Hepatocyte (in vitro differentiated cells): ENCODE data around the gene OPN1LW.

Source experiments
- EZH2 ChIP-seq: fragments of 200-600 bp; sonication (generic); IDR thresholded peaks from 2 replicates; pipeline ENCODE4 v1.6.1; 2016; ENCODE audit warnings: antibody characterized with exemption, mild to moderate bottlenecking, borderline replicate concordance
- EZH2phosphoT487 ChIP-seq: fragments of 200-600 bp; sonication (generic); IDR thresholded peaks from one replicate; pipeline ENCODE4 v1.6.1; 2018; ENCODE audit warnings: antibody characterized with exemption, mild to moderate bottlenecking, low read depth, moderate library complexity; ENCODE audit not compliant: unreplicated experiment, severe bottlenecking
- TF ChIP-seq, protein P1 (sequence below): fragments of 200-600 bp; sonication (generic); IDR thresholded peaks from 2 replicates; pipeline ENCODE4 v1.5.1; 2016; ENCODE audit warnings: antibody characterized with exemption, mild to moderate bottlenecking; ENCODE audit not compliant: poor library complexity

DNA sequence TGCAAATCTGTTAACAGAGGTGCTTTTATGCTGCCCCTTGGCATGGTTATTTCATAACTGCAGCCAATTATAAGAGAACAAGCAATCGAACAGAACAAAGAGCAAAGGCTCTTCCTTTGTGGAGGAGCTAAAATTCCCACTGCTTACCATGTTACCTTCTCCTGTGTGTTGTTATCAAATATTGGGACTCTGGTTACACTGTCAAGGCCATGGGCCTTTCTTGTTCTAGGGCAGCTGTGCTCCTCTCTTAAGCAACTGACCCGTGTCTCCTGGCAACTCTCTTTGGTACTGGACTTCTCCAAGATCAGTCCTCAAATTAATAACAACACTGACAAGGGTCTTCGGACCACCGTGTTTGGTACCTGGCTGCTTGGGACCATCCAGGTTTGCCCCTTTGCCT, 12.1 kb upstream of the OPN1LW start:
- TF ChIP-seq EZH2 (no peak), EZH2phosphoT487 (no peak)
- TF ChIP-seq, protein P1, sequence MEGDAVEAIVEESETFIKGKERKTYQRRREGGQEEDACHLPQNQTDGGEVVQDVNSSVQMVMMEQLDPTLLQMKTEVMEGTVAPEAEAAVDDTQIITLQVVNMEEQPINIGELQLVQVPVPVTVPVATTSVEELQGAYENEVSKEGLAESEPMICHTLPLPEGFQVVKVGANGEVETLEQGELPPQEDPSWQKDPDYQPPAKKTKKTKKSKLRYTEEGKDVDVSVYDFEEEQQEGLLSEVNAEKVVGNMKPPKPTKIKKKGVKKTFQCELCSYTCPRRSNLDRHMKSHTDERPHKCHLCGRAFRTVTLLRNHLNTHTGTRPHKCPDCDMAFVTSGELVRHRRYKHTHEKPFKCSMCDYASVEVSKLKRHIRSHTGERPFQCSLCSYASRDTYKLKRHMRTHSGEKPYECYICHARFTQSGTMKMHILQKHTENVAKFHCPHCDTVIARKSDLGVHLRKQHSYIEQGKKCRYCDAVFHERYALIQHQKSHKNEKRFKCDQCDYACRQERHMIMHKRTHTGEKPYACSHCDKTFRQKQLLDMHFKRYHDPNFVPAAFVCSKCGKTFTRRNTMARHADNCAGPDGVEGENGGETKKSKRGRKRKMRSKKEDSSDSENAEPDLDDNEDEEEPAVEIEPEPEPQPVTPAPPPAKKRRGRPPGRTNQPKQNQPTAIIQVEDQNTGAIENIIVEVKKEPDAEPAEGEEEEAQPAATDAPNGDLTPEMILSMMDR = no peak
